NCI-H345 treated with DMSO at 0.1 percent for 48 hours (cell line): ENCODE results near the gene GPR68.
"Not testable (repeated sequence)": the region's sequence is repeated elsewhere in the genome, so short reads cannot be mapped to it uniquely, and the experiment has no call there.

ENCODE experiments used
- DNase-seq: peaks from one replicate; lab custom pipeline; 2025; ENCODE audit not compliant: unreplicated experiment; lab: John Stamatoyannopoulos, UW

GPR68 gene

GRCh38 chr14:91200802-91201201 lies 43.7 kb downstream of the GPR68 start:
- DNase-seq: not testable (repeated sequence)

DNA sequence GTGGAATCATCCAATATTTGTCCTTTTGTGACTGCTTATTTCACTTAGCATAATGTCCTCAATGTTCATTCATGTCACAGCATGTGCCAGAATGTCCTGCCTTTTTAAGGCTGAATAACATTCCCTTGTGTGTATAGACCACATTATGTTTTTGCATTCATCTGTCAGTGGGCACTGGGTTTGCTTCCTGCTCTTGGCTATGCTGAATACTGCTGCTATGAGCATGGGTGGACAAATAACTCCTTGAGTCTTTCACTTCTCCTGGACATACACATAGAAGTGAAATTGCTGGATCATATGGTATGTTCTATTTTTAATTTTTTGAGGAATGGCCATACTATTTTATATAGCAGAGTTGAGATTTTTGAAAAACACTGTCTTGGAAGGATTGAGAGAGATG lies 46.9 kb downstream of the GPR68 start:
- DNase-seq: no peak

GRCh38 chr14:91195881-91196280 lies 48.6 kb downstream of the GPR68 start:
- DNase-seq: no peak

- no peak for DNase-seq
Observed at GRCh38 chr14:91193069-91193468, 51.4 kb downstream of the GPR68 start.

- DNase-seq: no peak
Observed at GRCh38 chr14:91190853-91191252, 53.7 kb downstream of the GPR68 start.

GRCh38 chr14:91187271-91187670 lies 57.2 kb downstream of the GPR68 start:
- no peak for DNase-seq

DNA sequence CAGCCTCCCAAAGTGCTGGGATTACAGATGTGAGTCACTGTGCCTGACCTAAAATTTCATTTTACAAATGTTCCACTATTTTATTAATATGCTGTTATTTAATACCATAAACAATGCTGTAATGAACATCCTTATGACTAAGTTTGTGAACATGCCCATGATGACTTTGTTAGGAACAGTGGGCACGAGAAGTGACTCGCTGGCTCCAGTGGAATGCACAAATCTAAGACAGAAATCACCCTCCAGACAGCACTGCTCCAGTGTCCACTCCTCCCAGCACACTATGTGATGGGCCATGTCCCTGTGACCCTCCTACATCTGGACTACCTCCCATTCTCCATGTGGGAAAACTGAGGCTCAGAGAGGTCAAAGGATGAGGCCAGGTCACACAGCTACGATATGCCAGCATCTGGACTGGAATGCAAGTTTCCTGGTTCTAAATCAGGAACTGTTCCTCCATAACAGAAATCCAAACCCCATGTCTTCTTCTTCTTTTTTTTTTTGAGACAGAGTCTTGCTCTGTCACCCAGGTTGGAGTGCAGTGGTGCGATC lies 57.9 kb downstream of the GPR68 start:
- no peak for DNase-seq

DNA sequence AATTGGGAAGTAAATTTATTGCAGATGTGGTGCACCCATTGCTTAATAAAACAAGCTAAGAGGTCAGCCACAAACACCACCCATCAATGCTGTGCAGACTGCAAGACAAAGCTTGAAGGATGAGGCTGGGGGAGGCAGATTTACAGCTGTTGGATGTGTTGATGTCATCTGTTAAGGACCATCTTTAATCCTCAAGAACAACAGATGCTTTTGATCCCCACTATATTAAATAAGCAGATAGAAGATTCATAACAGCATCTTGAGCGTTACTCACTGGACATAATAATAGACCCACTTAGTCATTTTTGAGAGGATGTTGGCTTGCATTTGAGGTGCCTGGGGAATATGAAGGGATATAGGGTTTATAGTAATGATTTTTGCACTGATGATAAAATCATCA lies 58.8 kb downstream of the GPR68 start:
- no peak for DNase-seq

GRCh38 chr14:91184559-91184958 lies 59.9 kb downstream of the GPR68 start:
- DNase-seq: no peak

- not testable (repeated sequence) for DNase-seq
Observed at GRCh38 chr14:91182753-91183152, 61.8 kb downstream of the GPR68 start.
